Transverse colon (tissue), 4 donors: ENCODE data around the gene ARGLU1. TPM values are rescaled to one million over a fixed set of nuclear protein-coding genes. Genes with fewer than 3 reads are reported as not detected.

Experiments used
- DNase-seq: peaks from one replicate; pipeline ENCODE4 v3.0.0-alpha.2; 2019
- H3K27ac ChIP-seq, 4 donors: fragments of 200-600 bp; sonication (generic); 2 replicates each; pipeline ENCODE4 v1.5.1; 2016 to 2018; ENCODE audit warnings: inconsistent platforms in 4 of 4
- H3K27me3 ChIP-seq: fragments of 200-600 bp; sonication (generic); 2 replicates; pipeline ENCODE4 v1.5.1; 2017; ENCODE audit warnings: inconsistent platforms
- H3K36me3 ChIP-seq, 4 donors: fragments of 200-600 bp; sonication (generic); 2 replicates each; pipeline ENCODE4 v1.5.1; 2017 to 2019; ENCODE audit warnings: inconsistent platforms in 4 of 4
- H3K4me1 ChIP-seq, 4 donors: fragments of 200-600 bp; sonication (generic); 2 replicates each; pipeline ENCODE4 v1.5.1; 2017 to 2020; ENCODE audit warnings: inconsistent platforms in 4 of 4
- H3K4me3 ChIP-seq, 4 donors: fragments of 200-600 bp; sonication (generic); 1 replicate in 1 of 4; 2 replicates in 3 of 4; pipeline versions ENCODE4 v1.5.1 to v1.6.1; 2017 to 2019; ENCODE audit warnings: inconsistent platforms in 4 of 4
- H3K9me3 ChIP-seq, 2 donors: fragments of 200-600 bp; sonication (generic); 2 replicates each; pipeline ENCODE4 v1.5.1; 2017 to 2019; ENCODE audit warnings: inconsistent platforms in 2 of 2
- EP300 ChIP-seq: sonication (generic); formaldehyde crosslinking; IDR thresholded peaks from one replicate; pipeline ENCODE4 v1.6.1; 2017; ENCODE audit warnings: antibody characterized with exemption, low read depth
- POLR2A ChIP-seq: fragments of 450-650 bp; IDR thresholded peaks from one replicate; pipeline ENCODE4 v1.6.1; 2016; ENCODE audit warnings: antibody characterized with exemption, mild to moderate bottlenecking, moderate library complexity
- POLR2AphosphoS5 ChIP-seq, 3 donors: sonication (generic); formaldehyde crosslinking; IDR thresholded peaks; one replicate each; pipeline ENCODE4 v1.6.1; 2016; ENCODE audit warnings: antibody characterized with exemption in 3 of 3
- WGBS, 2 donors: methylation state at CpG; one replicate each; pipeline ENCODE4 v1.1.5; 2018; ENCODE audit warnings: low coverage in 1 of 2; 5-methylcytosine and 5-hydroxymethylcytosine counted together
- in situ Hi-C, 4 donors: fragments of 200-750 bp; cut with MboI; loops; one replicate each; pipeline versions ENCODE4 v1.15.0 to v1.15.1; 2017; ENCODE audit warnings: low sequenced_read_pairs in 3 of 4, low pct_ligation_motif_present in 1 of 4, low pct_unique_long_range_greater_than_20kb in 1 of 4
- intact Hi-C: fragments of 100-400 bp; cut with DNase I; formaldehyde crosslinking; loops from one replicate; pipeline ENCODE4 v1.15.1; 2023; ENCODE audit warnings: low total_unique reads
- total RNA-seq, 4 donors: library from RNA; depleted of rRNA; stranded (reverse); fragments of >200 nt; gene quantifications; one replicate each; pipeline ENCODE4 v1.1.0, GENCODE V29; 2016
- TF ChIP-seq, protein P1 (sequence below), 5 experiments: fragments of 200-600 bp in 3 of 5; fragments of 450-650 bp in 2 of 5; sonication (generic) in 3 of 5; IDR thresholded peaks; 1 replicate in 2 of 5; 2 replicates in 3 of 5; pipeline ENCODE4 v1.5.1; 2016 to 2017; ENCODE audit warnings: antibody characterized with exemption in 5 of 5, inconsistent platforms in 3 of 5, mild to moderate bottlenecking in 2 of 5, moderate library complexity in 1 of 5

The ARGLU1 gene
- total RNA-seq, 4 donors from 2014 or later = 106 to 155 (median 155) TPM

DNA sequence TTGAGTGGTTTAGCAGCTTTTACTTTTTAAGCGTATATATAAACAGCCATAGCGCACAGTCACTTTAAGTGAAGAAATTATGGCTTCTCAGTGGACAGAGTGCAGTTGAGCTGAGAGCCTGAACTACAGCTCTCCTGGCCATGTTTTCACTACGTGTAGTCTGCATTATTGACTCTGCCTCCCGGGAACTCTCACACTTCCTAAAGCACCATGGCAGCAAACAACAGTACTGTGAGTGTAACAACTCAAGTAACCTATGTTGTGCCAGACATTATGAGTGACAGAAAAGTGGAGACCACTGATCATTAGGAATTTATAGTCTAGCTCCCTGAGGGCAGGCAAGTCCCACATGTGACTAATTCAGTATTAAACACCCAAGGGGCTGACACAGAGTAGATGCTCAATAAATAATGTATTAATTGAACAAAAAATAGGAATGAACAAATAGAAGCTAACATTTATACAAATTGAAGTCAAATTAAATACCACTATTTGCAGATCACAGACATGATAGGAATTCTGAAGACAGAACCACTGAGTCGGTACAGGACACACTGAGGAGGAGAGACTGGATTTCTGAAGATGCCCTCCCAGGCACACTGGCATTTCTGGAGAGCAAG is 52.2 kb downstream of the ARGLU1 start:
- DNase-seq = no peak
- Histone ChIP-seq H3K27ac (no peak overlapping the region), H3K4me3 (no peak overlapping the region), H3K4me1 (peaks cover 0 to 12% (median under 1%) of the 10 kb centered on the region in 4 donors), H3K9me3 (no peaks in the 10 kb centered on the region), H3K36me3 (no peaks in the 10 kb centered on the region), H3K27me3 (no peaks in the 10 kb centered on the region)
- no peak for TF ChIP-seq POLR2AphosphoS5 (IDR thresholded peaks at IDR 0.05)
- no peak for TF ChIP-seq POLR2A
- TF ChIP-seq EP300 = no peak
- TF ChIP-seq, protein P1, sequence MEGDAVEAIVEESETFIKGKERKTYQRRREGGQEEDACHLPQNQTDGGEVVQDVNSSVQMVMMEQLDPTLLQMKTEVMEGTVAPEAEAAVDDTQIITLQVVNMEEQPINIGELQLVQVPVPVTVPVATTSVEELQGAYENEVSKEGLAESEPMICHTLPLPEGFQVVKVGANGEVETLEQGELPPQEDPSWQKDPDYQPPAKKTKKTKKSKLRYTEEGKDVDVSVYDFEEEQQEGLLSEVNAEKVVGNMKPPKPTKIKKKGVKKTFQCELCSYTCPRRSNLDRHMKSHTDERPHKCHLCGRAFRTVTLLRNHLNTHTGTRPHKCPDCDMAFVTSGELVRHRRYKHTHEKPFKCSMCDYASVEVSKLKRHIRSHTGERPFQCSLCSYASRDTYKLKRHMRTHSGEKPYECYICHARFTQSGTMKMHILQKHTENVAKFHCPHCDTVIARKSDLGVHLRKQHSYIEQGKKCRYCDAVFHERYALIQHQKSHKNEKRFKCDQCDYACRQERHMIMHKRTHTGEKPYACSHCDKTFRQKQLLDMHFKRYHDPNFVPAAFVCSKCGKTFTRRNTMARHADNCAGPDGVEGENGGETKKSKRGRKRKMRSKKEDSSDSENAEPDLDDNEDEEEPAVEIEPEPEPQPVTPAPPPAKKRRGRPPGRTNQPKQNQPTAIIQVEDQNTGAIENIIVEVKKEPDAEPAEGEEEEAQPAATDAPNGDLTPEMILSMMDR (IDR thresholded peaks at IDR 0.05) = no peak
- 78 to 79% methylated on average over 3 to 5 of the region's 5 CpGs for WGBS, 2 donors
- in situ Hi-C loops = loop anchor here in 2 of 4 donors (25.0 kb wide), 1 partner anchor 428 kb away; no protein-coding TSS in a partner anchor
- intact Hi-C loops = no loop called here

DNA sequence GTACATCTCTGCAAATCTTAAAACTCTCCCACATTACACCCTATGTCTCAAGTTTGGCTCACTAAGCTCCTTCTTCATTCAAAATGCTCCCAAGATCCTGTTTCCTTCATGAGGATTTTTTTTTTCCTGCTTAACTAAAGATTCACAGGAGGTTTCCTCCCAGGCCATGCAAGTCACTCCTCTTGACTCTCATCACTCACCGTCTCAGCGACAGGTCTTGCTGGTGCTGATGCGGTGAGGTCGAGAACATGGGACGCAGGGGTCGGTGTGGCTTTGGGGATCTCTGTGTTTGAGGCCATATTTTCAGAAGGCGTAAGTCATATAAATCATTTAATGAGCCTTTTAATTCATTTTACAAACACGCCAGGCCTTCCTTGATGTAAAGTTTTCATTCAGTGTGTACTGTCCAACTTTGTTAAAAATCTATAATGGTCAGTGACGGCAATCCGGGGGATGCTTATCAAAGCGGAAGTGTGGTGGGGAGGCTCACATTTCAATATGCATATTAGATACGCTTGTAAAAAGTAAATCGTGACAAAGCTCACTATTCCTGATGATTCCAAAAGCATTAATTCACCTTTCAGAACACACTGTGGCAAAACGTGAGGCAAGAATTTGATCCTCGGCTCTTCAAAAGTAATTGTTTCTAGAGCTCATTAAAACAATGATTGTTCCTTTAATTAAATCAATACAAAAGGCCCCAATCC is 52.9 kb downstream of the ARGLU1 start:
- TF ChIP-seq POLR2AphosphoS5 (IDR thresholded peaks at IDR 0.05) (no peak), POLR2A (no peak), EP300 (no peak)
- TF ChIP-seq, protein P1 (IDR thresholded peaks at IDR 0.05) = no peak
- no peak for DNase-seq
- intact Hi-C loops = no loop called here
- H3K27me3 ChIP-seq = no peaks in the 10 kb centered on the region
- in situ Hi-C loops = loop anchor here in 2 of 4 donors (25.0 kb wide), 1 partner anchor 428 kb away; no protein-coding TSS in a partner anchor
- H3K4me1 ChIP-seq = peaks cover 0 to 5% (median 0%) of the 10 kb centered on the region in 4 donors
- WGBS, 2 donors = 88% methylated on average over 14 to 15 of the region's 15 CpGs
- H3K4me3 ChIP-seq = no peak overlapping the region
- H3K9me3 ChIP-seq = no peaks in the 10 kb centered on the region
- H3K36me3 ChIP-seq = peaks cover 0 to 3% (median 0%) of the 10 kb centered on the region in 4 donors
- no peak overlapping the region for H3K27ac ChIP-seq

DNA sequence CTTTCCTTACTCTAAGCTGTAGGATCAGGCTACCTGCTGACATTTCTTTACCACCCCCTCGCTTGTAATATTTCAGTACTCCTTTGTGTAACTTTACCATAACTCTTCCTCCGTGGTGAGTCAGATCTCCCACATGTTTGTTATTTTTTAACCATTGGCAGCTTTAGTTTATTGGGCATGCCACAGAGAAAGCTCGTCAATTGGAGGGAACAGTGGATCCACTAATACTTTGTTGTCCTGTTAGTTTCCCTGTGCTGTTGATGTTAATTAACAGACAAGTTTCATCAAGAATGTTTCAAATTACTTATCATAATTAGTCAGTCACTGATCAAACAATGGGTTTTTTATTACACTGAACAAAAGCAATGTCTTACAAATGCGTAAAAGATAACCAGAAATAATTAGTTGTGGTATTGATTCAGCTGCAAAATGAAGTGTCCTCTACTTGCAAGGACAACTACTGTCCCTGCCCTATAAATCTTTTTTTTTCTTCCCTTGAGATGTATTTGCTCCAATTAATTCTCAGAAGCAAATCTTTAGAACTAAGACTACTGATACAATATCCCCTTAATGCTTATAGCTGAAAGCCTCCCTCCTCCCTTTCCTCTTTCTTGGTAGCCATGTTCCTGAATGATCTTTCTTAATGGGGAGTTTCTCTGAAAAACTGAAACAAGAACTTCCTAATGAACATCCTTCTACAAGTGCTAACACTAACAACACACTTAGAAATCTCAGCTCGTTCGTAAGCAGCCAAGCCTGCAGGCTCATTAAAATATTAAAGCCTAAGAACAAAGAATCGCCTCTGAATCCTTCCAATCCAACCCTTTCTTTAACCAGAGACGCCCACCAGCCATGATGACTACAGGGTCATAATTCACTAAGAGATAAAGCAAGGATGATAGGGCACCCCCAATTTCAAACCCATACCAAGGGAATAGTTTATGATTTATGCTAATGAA is 54.6 kb downstream of the ARGLU1 start:
- peaks cover 0 to 6% (median 0%) of the 10 kb centered on the region in 4 donors for H3K4me1 ChIP-seq
- intact Hi-C loops (no loop called here), in situ Hi-C loops (loop anchor here in 2 of 4 donors (25.0 kb wide), 1 partner anchor 426 kb away; no protein-coding TSS in a partner anchor)
- H3K9me3 ChIP-seq = no peaks in the 10 kb centered on the region
- no peaks in the 10 kb centered on the region for H3K27me3 ChIP-seq
- WGBS, 2 donors = 70 to 74% methylated on average over 8 of the region's 8 CpGs
- peaks cover 0 to 3% (median 0%) of the 10 kb centered on the region in 4 donors for H3K36me3 ChIP-seq
- no peak overlapping the region for H3K27ac ChIP-seq
- DNase-seq = no peak
- no peak overlapping the region for H3K4me3 ChIP-seq
- TF ChIP-seq, protein P1 (IDR thresholded peaks at IDR 0.05) = no peak
- TF ChIP-seq POLR2A = no peak
- no peak for TF ChIP-seq EP300
- TF ChIP-seq POLR2AphosphoS5 (IDR thresholded peaks at IDR 0.05) = no peak
